SK-N-SH (cell line): ENCODE results near the gene TXNL4B. TPM values are rescaled to one million over a fixed set of nuclear protein-coding genes. Genes with fewer than 3 reads are reported as not detected.

Experiments
- CTCF ChIA-PET: fragments of 300-600, 350-600 bp; formaldehyde crosslinking; extraction: SDS; loops from one replicate; lab custom pipeline; 2021; lab: Yijun Ruan, JAX
- POLR2A ChIA-PET: fragments of 350-600 bp; sonication (Branson Sonifier 250); formaldehyde crosslinking; extraction: SDS; loops from one replicate; lab custom pipeline; 2020; ENCODE audit warnings: antibody characterized with exemption, inconsistent platforms; lab: Yijun Ruan, JAX
- DNase-seq: peaks from one replicate; pipeline ENCODE4 v3.0.0; 2012
- H2AFZ ChIP-seq: fragments of 200-600 bp; sonication (generic); 2 replicates; pipeline ENCODE4 v1.8.1; 2016; ENCODE audit warnings: antibody characterized with exemption, mild to moderate bottlenecking, low read depth
- H3F3A ChIP-seq: fragments of 200-600 bp; sonication (generic); replicated peaks from 2 replicates; pipeline ENCODE3; 2016; ENCODE audit warnings: antibody characterized with exemption, mild to moderate bottlenecking; ENCODE audit not compliant: insufficient read depth
- H3K27ac ChIP-seq, 2 experiments: fragments of 200-500 bp in 1 of 2; fragments of 200-600 bp in 1 of 2; sonication (Bioruptor generic) in 1 of 2; sonication (generic), shearing (Covaris generic) in 1 of 2; 2 replicates each; pipeline versions ENCODE4 v1.5.1 to v1.6.1; 2014 to 2016; ENCODE audit warnings: low read depth in 2 of 2, inconsistent platforms in 1 of 2, low read length in 1 of 2, mild to moderate bottlenecking in 1 of 2, mixed read lengths in 1 of 2
- H3K27me3 ChIP-seq: fragments of 200-600 bp; sonication (generic), shearing (Covaris generic); 2 replicates; pipeline ENCODE4 v1.6.1; 2016; ENCODE audit warnings: mixed run types; ENCODE audit not compliant: insufficient read depth
- H3K36me3 ChIP-seq, 2 experiments: fragments of 200-500 bp in 1 of 2; fragments of 200-600 bp in 1 of 2; sonication (Bioruptor generic) in 1 of 2; sonication (generic) in 1 of 2; replicated peaks in 1 of 2; 2 replicates each; pipeline versions ENCODE3 to v1.5.1; 2014 to 2016; ENCODE audit warnings: low read length in 1 of 2, mild to moderate bottlenecking in 1 of 2; ENCODE audit not compliant: insufficient read depth in 2 of 2, control insufficient read depth in 1 of 2
- H3K4me1 ChIP-seq, 2 experiments: fragments of 200-500 bp in 1 of 2; fragments of 200-600 bp in 1 of 2; sonication (Bioruptor generic) in 1 of 2; sonication (generic), shearing (Covaris generic) in 1 of 2; 2 replicates each; pipeline versions ENCODE4 v1.5.1 to v1.6.1; 2014 to 2016; ENCODE audit warnings: low read depth in 1 of 2, low read length in 1 of 2, mixed run types in 1 of 2; ENCODE audit not compliant: insufficient read depth in 2 of 2, control insufficient read depth in 1 of 2
- H3K4me2 ChIP-seq: fragments of 200-600 bp; sonication (generic), shearing (Covaris generic); 2 replicates; pipeline ENCODE4 v1.6.1; 2017; ENCODE audit warnings: mixed run types
- H3K4me3 ChIP-seq, 2 experiments: fragments of 200-500 bp in 1 of 2; fragments of 200-600 bp in 1 of 2; sonication (Bioruptor generic) in 1 of 2; sonication (generic), shearing (Covaris generic) in 1 of 2; 2 replicates each; pipeline versions ENCODE4 v1.5.1 to v1.8.1; 2014 to 2016; ENCODE audit warnings: low read depth in 2 of 2, inconsistent platforms in 1 of 2, low read length in 1 of 2, mild to moderate bottlenecking in 1 of 2, mixed read lengths in 1 of 2, moderate library complexity in 1 of 2
- H3K79me2 ChIP-seq: fragments of 200-600 bp; sonication (generic); 2 replicates; pipeline ENCODE4 v1.8.1; 2017; ENCODE audit warnings: mild to moderate bottlenecking; ENCODE audit not compliant: insufficient read depth
- H3K9ac ChIP-seq: fragments of 200-600 bp; sonication (generic); 2 replicates; pipeline ENCODE4 v1.6.1; 2017; ENCODE audit warnings: mixed run types
- H3K9me2 ChIP-seq: fragments of 200-600 bp; sonication (generic); 2 replicates; pipeline ENCODE4 v1.6.1; 2017; ENCODE audit warnings: mixed run types
- H3K9me3 ChIP-seq: fragments of 200-600 bp; sonication (generic); 2 replicates; pipeline ENCODE4 v1.6.1; 2017; ENCODE audit warnings: mixed run types, mild to moderate bottlenecking, moderate library complexity
- H4K20me1 ChIP-seq: fragments of 200-600 bp; sonication (generic); 2 replicates; pipeline ENCODE4 v1.6.1; 2017; ENCODE audit warnings: mild to moderate bottlenecking, mixed run types; ENCODE audit not compliant: insufficient read depth
- ELF1 ChIP-seq: IDR thresholded peaks from 2 replicates; pipeline ENCODE4 v1.4.0; 2012
- EZH2phosphoT487 ChIP-seq: fragments of 200-600 bp; sonication (generic); IDR thresholded peaks from 2 replicates; pipeline ENCODE4 v1.6.1; 2017; ENCODE audit warnings: low read depth, mixed run types, mild to moderate bottlenecking, antibody characterized with exemption, moderate library complexity, borderline replicate concordance
- GABPA ChIP-seq: IDR thresholded peaks from 2 replicates; pipeline ENCODE4 v1.4.0; 2012; ENCODE audit warnings: low read depth, mild to moderate bottlenecking
- GATA2 ChIP-seq: sonication (generic); formaldehyde crosslinking; IDR thresholded peaks from 2 replicates; pipeline ENCODE4 v1.5.0; 2020; ENCODE audit warnings: mild to moderate bottlenecking, missing genetic modification reagents
- IRF3 ChIP-seq: fragments of 150-350 bp; IDR thresholded peaks from 2 replicates; pipeline ENCODE4 v1.6.1; 2016; ENCODE audit warnings: mild to moderate bottlenecking, low read depth, low read length
- JUND ChIP-seq: IDR thresholded peaks from 2 replicates; pipeline ENCODE4 v1.4.0; 2012
- MAX ChIP-seq: IDR thresholded peaks from 2 replicates; pipeline ENCODE4 v1.4.0; 2012; ENCODE audit warnings: low read depth
- MEF2A ChIP-seq: IDR thresholded peaks from 2 replicates; pipeline ENCODE4 v1.4.0; 2012; ENCODE audit warnings: low read depth, borderline replicate concordance
- RCOR1 ChIP-seq: fragments of 150-350 bp; IDR thresholded peaks from 2 replicates; pipeline ENCODE4 v1.6.1; 2017; ENCODE audit warnings: antibody characterized with exemption, low read length
- RFX5 ChIP-seq: IDR thresholded peaks from 2 replicates; pipeline ENCODE4 v1.6.1; 2012; ENCODE audit warnings: mild to moderate bottlenecking, improper control_type of control experiment, low read length
- SMC3 ChIP-seq: IDR thresholded peaks from 2 replicates; pipeline ENCODE4 v1.6.1; 2012; ENCODE audit warnings: low read depth, low read length, improper control_type of control experiment
- TAF1 ChIP-seq: IDR thresholded peaks from 2 replicates; pipeline ENCODE4 v1.6.1; 2012; ENCODE audit warnings: low read depth, mild to moderate bottlenecking, low read length, moderate library complexity, borderline replicate concordance
- TCF12 ChIP-seq: IDR thresholded peaks from 2 replicates; pipeline ENCODE4 v1.4.0; 2012
- USF1 ChIP-seq: IDR thresholded peaks from 2 replicates; pipeline ENCODE4 v1.4.0; 2012; ENCODE audit warnings: low read depth, borderline replicate concordance
- USF2 ChIP-seq: fragments of 150-350 bp; IDR thresholded peaks from 2 replicates; pipeline ENCODE4 v1.6.1; 2017; ENCODE audit warnings: antibody characterized with exemption, low read length, low read depth, borderline replicate concordance
- YY1 ChIP-seq: IDR thresholded peaks from 2 replicates; pipeline ENCODE4 v1.4.0; 2012; ENCODE audit warnings: low read depth, mild to moderate bottlenecking
- ZBTB33 ChIP-seq: IDR thresholded peaks from 2 replicates; pipeline ENCODE4 v1.4.0; 2012; ENCODE audit warnings: low read depth, borderline replicate concordance
- WGBS: methylation state at CpG from one replicate; pipeline ENCODE4 v1.1.6; 2017; ENCODE audit warnings: low lambda C conversion rate; 5-methylcytosine and 5-hydroxymethylcytosine counted together
- polyA plus RNA-seq, 3 experiments: library from polyadenylated mRNA; depleted of rRNA; stranded (reverse); fragments of >200 nt; gene quantifications; 2 replicates each; pipeline ENCODE4 v1.2.3, GENCODE V29; 2012

TXNL4B gene
- polyA plus RNA-seq, 1 of the 3 experiments (the other 2 are of a cell fraction), result 8.9 TPM

- TF ChIP-seq MEF2A (no peak), USF2 (no peak), ELF1 (no peak), USF1 (no peak), JUND (no peak), RFX5 (no peak), RCOR1 (no peak), MAX (no peak), ZBTB33 (no peak), YY1 (no peak), TCF12 (no peak), GABPA (no peak), EZH2phosphoT487 (no peak), SMC3 (no peak), GATA2 (CRISPR knock-in tag) (no peak), IRF3 (no peak), TAF1 (no peak)
- TF ChIP-seq, all 33 proteins: peak for 0
- ChIA-PET CTCF (no interaction called here), POLR2A (no interaction called here)
- 70% methylated on average over 6 of the region's 6 CpGs for WGBS
- H3K36me3 ChIP-seq, result no peaks in the 10 kb centered on the region
- no peaks in the 10 kb centered on the region for H4K20me1 ChIP-seq
- no peaks in the 10 kb centered on the region for H3K9me3 ChIP-seq
- H3K9me2 ChIP-seq, result no peaks in the 10 kb centered on the region
- H3K9ac ChIP-seq, result no peak overlapping the region
- no peak for DNase-seq
- H3K27me3 ChIP-seq, result no peaks in the 10 kb centered on the region
- peaks cover 0 to 5% of the 10 kb centered on the region in 2 experiments; a peak in 1 of 4 replicates for H3K4me1 ChIP-seq
- H3F3A ChIP-seq, result no peaks in the 10 kb centered on the region
- H2AFZ ChIP-seq, result no peak overlapping the region
- no peak overlapping the region for H3K4me3 ChIP-seq
- H3K27ac ChIP-seq, result no peak overlapping the region
- no peak overlapping the region for H3K4me2 ChIP-seq
- no peaks in the 10 kb centered on the region for H3K79me2 ChIP-seq
Observed at GRCh38 chr16:72131036-72131435, 37.6 kb upstream of the TXNL4B start.
